ENCODE measurements around the gene ATP11A.
"Not testable (repeated sequence)": the region's sequence is repeated elsewhere in the genome, so short reads cannot be mapped to it uniquely, and the experiment has no call there.

The ATP11A gene

DNA sequence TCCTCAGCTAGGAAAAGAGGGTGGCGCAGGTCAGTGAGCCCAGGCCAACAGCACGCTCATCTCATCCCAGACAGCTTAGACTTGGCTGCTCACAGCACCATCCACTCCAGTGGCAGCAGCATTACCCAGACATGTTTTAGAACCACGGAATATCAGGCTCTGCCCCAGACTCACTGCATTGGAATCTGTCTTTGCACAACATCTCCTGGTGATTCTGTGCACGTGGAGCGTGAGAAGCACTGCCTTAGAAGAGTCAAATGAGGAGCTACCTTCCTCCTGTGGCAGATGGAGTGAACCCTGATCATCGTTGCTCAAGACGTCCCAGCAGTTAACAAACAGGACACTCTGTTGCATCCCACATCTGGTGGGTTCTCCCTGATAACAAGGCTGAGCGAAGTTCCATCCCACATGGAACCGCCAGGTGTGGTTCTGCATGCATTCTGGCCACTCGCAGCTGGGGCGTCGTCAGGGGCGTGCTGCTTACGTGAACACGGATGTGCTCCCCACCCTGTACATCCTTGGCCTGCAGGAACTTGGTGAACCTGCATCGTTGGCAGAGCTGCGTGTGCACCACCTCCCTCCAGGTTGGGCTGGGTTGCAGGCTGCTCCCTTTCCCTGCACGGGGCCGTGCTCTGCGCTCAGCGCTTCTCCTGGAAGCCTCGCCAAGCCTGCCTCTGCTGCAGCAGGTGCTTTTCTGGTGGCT lies 25.2 kb upstream of the ATP11A start:
- intact Hi-C loops (cut with DNase I): no loop called here
- no peak for DNase-seq

DNA sequence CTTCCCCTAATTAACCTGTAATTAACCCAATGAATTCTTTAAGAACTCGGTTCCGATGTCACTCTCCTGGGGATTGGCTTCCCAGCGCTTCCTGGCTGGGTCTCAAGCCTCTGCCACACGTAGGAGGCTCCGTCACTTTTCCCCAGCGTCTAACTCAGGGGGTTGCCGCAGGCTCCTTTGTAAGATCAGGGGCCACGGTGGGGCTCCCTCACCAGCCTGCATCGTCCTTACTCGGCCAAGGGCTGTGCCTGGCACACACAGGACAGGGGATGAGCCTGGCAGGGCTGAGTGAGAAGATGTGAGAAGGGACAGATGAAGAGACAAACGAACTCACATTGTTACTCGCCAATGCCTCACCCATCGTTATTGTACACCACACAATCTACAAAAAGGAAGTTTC lies 20.9 kb upstream of the ATP11A start:
- intact Hi-C loops (cut with DNase I): no loop called here
- peak in 3 of 42 donors; percentile 9 to 34 (median 24) for DNase-seq

DNA sequence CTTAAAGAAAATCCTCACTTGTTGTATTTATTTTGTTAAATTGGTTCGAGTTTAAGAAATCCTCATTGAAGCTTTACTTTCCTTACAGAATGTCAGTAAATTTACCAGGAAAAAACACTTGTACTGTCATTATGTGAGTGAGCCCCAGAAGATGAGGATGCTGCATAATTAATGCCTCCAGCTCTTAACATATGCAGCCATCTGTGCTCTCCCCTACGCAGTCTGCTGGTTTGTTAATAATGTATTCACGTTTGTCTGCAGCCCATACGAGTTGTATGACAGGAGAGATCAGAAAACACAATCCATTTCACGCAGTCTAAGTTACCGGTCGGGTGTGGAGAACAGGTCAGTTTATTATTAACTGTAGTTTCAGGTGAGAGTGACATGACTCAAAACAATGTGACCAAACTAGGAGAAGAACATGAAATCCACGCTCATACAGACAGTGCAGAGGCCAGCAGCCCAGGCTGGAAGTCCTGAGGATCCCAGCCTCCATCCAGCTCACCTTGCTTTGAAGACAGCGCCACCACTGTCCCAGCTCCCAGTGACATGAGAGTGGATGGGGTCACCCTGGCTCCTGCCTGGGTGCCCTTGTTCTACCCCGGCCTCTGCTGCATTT lies 19.8 kb upstream of the ATP11A start:
- intact Hi-C loops (cut with DNase I): no loop called here
- DNase-seq: peak in 2 of 42 donors; percentile 5 to 34

DNA sequence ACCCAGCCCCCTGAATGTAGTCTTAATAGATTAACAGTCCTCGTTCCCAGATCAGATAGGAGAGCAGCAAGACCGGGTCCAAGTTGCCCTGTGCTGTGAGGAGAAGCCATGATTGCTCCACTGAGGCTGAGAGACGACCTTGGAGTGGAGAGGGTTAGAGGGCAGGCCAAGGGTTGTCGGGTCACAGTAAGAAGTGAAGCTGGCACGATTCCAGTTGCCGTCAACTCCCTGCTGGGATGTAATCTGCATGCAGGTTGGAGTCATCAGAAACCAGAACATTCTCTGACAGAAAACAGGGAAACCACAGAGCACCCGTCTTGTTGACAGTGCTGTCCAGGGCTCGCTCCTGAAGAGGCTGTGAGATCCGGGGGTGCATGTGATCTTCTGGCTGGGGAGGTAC lies 19.0 kb upstream of the ATP11A start:
- peak in 2 of 42 donors; percentile 11 to 33 for DNase-seq
- intact Hi-C loops (cut with DNase I): no loop called here

DNA sequence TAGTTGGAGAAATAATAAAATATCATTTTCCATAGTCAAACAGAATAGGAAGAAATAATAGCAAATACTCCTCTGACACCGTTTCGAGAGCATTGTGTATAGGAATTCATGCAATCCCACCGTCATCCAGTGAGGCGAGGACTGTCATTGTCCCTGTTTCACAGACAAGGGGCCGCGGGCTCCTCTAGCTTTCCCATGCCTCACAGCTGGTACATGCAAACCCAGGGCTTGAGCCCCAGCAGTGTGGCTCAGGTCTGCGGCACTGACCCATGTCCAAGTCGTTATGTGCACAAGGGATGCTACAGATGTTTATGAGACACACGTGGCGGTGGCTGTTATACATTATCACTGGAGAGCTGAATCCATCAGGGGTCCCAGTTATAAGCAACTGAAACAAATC lies 18.5 kb upstream of the ATP11A start:
- peak in 2 of 42 donors; percentile 21 to 27 for DNase-seq
- intact Hi-C loops (cut with DNase I): no loop called here

DNA sequence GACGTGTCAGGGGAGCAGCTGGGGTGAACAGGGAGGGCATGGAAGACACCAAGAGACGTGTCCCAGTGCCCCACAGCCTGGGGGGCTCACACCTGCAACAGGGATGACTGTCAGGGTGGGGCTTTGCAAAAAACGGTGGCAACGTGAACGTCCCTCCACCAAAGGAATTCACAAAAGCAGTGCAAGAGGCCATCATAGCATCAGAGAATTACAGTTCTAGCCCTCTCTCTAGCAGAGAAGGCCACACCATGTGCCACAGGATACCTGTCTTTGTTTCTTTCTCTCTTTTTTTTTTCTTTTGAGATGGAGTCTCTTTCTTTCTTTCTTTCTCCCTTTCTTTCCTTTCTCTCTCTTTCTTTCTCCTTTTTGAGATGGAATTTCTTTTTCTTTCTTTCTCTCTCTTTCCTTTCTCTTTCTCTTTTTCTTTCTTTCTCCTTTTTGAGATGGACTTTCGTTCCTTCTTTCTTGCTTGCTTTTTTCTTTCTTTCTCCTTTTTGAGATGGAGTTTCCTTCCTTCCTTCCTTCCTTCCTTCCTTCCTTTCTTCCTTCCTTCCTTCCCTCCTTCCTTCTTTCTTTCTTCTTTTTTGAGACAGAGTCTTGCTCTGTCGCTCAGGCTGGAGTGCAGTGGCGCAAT lies 17.1 kb upstream of the ATP11A start:
- peak in 2 of 42 donors; percentile 25 to 28 for DNase-seq
- intact Hi-C loops (cut with DNase I): no loop called here

DNA sequence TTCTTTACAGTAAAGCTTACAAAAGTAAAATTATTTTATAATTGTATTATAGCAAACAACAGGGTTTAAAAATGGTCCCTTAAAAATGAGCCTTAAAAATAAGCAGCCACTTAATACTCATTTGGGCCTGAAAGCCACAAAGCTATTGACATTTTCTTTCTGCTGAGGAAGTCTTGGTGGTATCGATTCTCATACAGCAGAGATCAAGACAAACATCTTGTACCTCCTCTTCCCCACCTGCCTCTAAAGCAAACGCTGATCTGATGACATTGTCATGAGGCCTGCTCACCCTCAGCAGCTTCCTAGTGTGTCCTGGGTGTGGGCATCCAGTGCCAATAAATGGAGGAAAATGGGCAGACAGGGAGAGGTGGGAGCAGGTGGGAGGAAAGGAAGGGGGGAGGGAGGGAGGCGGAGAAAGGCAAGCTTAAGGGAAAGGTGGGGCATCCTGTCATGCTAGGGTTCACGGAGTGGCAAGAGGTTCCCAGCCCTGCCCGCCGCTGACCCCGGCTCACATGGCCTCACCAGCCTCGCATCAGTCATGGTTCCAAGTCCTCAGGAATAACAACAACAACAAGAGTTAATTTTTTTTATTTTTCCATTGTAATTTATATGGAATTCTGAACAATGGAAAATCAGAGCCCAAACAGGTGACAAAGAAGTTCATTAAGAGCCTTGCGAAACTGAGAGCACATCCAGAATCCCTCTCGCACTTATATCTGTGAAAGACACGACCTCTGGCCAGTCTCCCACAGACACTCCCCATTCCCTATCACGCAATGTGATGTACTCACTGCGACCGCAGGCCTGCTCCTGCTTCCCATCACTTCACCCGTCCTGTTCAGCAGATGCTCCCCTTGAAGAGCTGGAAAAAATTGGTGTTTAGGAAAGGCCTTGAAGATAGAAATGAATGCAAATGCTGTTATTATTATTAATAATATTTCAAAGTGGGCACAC lies 15.1 kb upstream of the ATP11A start:
- peak in 2 of 42 donors; percentile 23 to 34 for DNase-seq
- intact Hi-C loops (cut with DNase I): no loop called here

DNA sequence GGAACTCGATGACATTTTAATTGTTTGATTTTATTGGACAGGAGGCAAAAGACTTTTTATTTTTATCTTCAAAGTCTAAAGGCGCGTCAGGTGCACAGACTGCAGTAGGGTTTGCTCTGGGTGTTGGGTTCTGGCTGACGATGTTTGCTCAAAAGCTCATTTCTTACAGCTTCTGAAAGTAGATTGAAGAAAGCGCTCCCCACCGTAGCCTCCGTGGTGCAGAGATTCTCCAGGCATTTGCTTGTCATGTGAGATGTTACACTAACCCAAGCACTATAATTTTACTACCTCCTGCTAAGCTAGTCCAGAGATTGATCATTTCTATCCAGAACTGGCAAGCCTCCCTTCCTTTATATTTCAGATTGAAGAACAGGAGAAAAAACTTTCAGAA lies 14.5 kb upstream of the ATP11A start:
- intact Hi-C loops (cut with DNase I): no loop called here
- DNase-seq: peak in 1 of 42 donors; percentile 31

DNA sequence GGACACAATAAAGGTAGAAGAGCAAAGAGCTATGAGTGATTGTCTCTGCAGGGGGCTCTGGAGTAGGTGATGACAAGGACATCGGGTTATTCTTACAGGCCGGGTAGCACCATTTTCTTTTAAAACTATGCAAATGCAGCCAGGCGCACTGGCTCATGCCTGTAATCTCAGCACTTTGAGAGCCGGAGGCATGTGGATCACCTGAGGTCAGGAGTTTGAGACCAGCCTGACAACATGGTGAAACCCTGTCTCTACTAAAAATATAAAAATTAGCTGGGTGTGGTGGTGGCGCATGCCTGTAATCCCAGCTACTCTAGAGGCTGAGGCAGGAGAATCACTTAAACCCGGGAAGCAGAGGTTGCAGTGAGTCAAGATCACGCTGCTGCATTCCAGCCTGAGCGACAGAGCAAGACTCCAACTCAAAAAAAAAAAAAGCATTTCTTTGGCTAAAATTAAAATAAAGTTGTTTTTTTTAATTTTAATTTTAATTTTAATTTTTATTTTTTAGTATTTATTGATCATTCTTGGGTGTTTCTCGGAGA lies 12.3 kb upstream of the ATP11A start:
- peak in 3 of 42 donors; percentile 6 to 37 (median 19) for DNase-seq
- intact Hi-C loops (cut with DNase I): not testable (repeated sequence)

DNA sequence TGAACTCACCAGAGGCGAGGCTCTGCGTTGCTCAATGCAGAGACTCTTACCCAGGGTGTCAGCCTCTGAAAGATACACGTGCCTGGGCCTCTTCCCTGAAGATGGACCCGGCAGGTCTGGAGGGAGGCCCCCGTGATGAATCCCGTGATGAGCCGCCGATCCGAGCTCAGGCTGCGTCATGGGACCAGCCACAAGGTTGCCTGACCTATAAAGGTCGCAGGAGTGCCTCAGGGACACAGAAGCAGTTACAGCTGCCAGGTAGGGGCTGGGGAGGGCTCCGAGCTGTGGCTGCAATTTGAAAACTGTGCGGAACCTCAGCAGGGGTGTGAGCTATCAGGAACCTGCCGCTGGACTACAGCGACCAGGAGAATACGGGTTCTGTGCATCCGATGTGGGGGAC lies 10.5 kb upstream of the ATP11A start:
- intact Hi-C loops (cut with DNase I): no loop called here
- DNase-seq: peak in 2 of 42 donors; percentile 1 to 16

DNA sequence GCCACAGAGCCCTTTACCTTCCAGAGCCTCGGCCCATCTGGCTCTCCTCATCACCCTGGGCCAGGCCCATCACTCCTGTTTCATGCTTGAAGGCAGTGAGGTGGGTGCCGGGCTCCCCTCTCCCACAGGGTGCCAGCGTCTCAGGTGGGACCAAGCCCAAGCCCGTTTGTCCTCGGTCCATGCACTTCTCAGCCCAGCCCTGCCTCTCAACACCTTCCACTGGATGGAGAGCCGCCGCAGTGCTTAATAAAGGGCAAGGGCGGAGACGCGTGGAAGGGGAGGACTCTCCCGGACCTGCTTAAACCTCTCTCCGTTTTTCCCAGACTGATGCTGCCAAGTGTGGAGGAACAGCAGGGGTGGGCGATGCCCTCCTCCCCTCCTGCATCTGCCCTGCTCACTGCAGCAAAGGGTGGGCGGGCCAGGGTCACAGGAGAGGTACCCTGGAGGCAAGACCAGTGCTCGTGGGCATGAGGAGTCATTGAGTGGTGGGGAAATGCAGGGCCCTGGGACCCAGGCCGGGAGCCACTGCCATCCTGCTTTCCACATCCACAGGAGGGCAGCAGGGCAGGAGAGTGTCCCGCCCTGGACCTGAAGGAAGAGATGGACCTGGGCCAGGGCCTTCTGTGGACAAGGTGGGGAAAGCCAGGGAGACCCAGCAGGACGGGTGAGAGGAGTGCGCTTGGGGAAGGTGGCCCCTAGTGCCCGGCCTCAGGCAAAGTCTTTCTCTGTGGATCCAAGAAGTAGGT lies 9.7 kb upstream of the ATP11A start:
- peak in 3 of 42 donors; percentile 8 to 34 (median 15) for DNase-seq

DNA sequence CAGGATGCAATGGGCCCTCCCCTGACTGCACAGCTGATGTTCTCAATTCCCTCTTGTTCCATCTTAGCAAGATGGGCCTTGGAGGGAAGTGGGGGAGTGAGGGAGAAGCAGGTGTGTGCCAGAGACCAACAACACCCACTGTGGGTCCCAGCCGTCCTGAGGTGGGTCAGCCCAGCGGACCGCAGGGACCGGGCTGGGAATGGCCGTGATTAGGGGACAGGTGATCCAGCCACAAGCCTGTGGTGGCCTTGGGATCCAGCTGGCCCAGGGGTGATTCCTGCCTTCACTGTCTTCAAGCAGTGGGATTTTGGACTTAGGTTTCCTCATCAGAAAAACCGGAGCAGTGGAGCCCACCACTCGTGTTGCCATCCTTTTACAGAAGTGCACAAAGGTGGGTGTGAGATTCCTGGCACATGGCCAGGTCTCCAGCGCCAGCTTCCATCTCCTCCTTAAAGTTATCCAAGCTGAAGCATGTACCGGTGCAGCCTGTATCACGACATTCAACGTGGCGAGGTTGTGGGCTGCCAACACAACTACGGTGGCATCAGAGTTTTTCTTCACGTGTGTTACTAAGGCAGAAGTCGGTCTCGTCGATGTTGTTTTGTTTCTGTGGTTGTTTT lies 9.0 kb upstream of the ATP11A start:
- intact Hi-C loops (cut with DNase I): no loop called here
- DNase-seq: peak in 3 of 42 donors; percentile 7 to 36 (median 18)

More for the DNA sequence above, 9.7 kb upstream of the ATP11A start:
- intact Hi-C loops (cut with DNase I): no loop called here

DNA sequence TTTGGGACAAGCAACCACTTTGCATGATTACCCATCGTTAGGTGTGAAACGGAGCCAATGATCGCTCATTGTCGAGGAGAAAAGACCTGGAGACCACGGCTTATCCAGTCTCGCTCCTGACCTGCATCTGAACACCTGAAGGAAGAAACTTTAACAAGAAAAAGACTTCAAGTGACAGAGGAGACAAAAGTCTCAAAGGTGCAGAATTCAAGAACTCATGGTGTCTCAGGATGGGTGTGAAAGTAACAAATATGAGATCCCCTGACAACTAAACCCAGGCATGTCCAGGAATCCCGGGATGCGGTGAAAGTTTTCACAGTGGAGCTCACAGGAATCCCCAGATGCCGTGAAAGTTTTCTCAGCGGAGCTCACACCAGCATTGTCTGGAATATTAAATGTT lies 6.3 kb upstream of the ATP11A start:
- intact Hi-C loops (cut with DNase I): no loop called here
- DNase-seq: peak in 2 of 42 donors; percentile 21 to 31

DNA sequence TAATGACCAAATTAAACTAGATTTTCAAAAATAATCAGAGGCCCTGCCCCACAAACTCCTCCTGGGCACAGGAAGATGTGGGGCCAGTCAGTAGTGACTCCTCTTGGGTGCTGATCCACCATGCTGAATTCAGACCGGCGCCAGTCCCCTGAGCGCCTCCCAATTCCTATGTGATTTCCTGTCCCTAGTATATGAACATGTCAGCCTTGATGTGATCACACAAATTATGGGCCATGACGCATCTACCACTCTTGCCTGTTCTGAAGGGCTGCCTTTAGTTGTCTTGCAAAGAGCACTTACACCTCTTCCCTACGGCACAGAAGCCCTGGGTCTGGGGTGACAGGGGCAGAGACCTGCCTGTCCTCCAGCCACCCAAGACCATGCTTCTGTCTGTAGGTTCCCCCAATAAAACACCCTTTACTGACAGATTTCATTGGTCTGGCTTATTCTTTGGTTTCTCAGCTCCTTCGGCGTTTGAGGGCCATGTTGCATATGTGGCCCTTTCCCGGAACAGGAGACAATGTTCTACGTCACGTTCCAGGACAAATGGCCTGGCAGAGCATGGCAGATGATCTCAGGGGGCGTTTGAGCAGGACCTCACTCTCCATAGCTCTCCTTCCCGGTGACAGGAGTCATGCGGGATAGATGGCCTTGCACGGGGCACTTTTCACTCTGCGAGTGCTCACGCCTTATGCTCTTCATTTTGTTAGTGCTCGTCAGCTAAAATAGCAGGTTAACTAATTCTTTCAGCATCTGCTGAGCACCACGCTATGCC lies 5.6 kb upstream of the ATP11A start:
- peak in 4 of 42 donors; percentile 5 to 26 (median 18) for DNase-seq
- intact Hi-C loops (cut with DNase I): no loop called here

DNA sequence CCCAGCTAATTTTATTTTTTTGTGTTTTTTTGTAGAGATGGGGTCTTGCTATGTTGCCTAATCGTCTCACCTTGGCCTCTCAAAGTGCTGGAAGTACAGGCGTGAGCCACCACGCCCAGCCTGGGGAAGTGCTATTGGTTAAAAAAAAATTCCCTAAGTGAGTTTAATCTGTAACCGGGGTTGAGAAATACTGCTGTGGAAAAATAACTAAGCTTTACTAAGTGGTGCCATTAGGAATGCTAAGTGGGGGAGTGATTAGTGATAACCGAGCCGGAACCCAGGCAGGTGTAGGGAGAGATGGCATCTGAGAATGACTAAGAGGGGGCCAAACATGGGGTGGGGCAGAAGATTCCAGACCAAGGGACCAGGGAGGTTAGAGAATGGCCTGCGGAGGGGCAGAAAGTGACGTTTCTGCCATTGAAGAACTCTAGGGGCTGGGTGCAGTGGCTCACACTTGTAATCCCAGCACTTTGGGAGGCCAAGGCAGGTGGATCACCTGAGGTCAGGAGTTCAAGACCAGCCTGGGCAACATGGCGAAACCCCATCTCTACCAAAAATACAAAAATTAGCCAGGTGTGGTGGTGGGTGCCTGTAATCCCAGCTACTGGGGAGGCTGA lies 4.5 kb upstream of the ATP11A start:
- intact Hi-C loops (cut with DNase I): not testable (repeated sequence)
- peak in 3 of 42 donors; percentile 1 to 18 (median 6) for DNase-seq

DNA sequence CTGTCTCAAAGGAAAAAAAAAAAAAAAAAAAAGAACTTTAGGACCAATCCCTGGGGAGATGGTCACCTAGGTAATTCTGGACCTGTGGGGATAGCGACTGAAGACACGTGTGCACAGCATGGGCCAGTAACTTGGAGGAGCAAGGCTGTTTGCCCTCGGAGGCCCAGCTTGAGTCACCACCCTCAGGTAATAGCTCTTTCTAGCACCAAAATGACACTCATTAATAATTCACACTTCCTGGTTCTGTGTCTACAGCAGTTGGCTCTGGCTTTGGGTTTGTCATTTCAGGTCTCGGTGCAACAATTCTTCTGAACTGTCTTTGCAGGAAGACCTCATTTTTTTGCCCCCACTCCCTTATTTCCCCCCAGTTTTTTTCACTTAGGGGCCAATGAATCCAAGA lies 3.9 kb upstream of the ATP11A start:
- intact Hi-C loops (cut with DNase I): no loop called here
- DNase-seq: peak in 5 of 42 donors; percentile 1 to 12 (median 5)

Data from head of caudate nucleus (tissue), 42 donors.